Brain pericyte (primary cell): Measurements from ENCODE around the gene LGR4.
A peak's percentile ranks its signal among the peaks of the same experiment; 100 is the strongest.

Source experiments
- DNase-seq: peaks from one replicate; pipeline ENCODE4 v3.0.0-alpha.2; 2012; ENCODE audit warnings: low read depth, low spot score

LGR4 gene

DNA sequence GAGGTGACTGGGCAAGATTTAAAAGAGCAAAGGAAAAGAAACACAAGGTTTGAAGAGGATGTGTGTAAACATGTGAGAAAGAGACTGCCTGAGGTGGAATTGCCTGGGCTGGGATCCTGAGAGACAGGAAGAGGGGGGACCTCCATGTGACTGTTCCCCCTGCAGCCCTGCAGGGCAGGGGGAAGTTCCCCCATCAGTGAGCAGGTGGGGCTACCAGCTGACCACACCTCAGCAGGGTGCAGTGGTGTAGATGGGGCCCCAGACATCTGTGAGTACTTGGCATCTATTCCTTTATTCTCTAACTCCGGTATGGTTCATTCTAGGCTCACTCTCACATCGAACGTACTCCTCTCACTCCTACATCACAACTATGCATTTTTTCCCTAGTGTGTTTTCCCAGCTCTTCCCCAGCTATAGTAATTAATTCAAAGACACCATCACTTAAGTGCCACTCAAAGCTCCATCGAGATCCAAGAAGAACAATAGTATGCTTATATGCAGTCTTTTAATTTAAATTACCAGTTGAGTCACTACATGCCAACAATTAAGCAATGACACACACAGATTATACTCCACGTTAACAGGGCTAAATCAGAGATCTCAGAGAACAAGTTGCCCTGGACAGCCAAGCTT, 42.7 kb downstream of the LGR4 start:
- no peak for DNase-seq

DNA sequence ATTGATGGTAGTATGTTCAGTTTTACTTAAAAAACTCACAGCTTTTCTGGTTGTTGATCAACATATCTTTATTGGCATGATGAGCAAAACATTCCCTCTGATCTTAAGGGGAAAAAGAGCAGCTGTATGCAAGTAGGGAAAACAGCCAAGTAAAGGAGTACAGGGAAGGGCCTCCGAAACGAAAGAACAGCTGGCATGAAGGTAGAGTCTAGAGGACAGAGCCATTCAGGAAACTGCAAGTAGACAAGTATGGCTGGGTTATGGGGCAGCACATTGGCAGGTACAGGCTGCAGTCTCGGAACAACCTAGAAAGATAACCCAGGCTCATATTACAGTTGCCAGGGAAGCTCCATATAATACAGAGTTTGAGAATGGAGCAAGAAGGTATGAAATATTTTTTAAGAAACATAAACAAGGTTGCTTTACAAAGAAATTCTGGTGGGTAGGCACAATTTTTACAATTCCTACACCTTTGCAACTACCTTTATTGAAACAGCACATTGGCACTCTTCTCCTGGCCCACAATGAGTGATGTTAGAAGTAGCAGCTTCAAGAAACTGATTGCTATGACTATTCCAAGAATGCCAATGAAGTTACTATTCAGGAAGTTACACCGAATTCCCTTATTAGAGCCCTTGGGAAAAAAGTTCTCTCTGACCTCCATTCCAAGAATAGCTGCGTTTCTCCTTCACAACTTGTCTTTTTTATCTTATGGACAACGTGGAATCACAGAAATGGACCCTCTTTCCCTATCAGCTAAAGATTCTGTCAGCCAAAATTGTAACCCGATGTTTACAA, 45.2 kb downstream of the LGR4 start:
- DNase-seq = no peak

GRCh38 chr11:27425814-27426213, 46.8 kb downstream of the LGR4 start:
- no peak for DNase-seq

DNA sequence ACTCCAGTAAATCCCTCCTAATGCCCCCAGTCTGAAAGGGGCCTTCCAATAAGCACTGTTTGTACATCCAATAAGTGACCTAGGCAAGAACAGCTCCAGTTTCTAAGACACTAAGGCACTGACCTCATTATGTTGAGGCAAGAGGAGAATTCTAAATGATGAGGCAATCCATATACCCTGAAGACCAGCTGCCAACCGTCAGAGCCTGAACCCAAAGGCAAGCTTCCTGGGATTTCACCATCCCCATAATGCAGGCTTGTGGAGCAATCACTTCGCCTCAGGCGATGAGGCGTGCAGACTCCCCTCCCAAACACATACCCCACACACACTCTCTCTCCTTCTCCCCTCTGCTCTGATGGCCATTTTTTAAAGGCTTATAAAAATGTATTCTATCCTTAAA, 49.5 kb downstream of the LGR4 start:
- peak; percentile 16 for DNase-seq

DNA sequence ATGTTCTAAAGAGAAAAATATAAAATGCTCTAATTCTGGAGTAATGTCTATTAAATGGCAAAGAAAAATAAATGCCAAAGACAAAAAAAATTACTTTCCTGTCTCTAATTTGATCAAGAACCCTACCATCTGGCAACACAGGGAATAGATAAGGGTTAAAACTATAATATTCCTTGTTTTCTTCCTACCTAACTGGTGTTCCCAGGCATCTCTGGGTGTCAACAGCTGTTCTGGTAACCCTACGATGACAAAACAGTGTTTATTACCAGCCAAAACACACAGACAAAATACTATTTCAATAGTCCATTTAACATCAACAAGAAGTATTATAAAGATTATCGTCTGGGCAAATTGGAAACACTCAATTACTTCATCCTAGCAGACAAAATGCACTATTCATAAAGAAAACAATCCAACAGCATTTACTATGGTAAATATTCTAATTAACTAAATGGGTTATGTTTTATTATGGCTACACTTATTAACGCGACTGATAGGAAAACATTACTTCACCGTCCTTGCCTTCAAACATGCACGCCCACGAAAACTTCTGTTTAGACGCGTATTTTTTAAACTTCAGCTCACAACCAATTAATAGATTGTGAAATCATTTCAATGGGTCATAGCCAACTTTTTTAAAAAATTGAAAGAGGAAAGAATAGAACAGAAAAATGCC, 50.6 kb downstream of the LGR4 start:
- DNase-seq = no peak

DNA sequence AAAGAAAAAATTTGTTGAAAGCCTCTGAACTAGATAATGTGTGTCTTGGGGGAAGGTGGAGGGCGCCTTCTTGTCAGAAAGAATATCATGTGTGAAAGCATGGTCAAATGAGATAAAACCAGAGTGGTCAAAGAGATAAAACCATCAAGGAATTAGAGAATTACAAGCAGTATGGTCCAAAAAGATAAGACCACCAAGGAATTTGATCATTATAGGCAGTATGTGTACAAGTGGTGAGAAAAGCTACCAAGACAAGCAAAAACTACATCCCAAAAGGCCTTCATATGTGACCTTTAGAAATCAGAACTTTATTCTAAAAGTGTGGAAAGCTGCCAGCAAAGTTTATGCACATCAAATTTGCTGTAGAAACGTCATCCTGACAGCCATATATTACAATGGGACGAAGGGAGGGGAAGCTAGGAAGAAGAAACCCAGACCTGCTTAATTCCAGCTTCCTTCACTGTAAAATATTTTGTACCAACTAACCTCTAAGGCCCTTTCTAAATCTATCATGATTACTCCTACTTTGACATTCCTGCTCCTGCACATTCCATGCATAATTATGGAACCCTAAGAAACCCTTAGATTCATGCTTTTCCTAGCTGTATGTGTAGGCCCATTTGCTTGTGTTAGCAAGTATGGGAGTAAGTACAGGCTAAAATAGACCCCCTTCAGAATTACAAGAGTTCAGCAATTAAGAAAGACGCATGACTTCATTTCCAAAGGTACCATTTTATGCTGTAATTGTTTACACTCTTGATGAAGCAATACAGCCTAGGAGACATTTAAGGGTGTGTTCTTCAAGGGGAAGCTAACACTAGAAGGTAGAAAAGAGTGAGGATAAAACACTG, 51.6 kb downstream of the LGR4 start:
- DNase-seq = no peak

GRCh38 chr11:27420217-27420616, 52.4 kb downstream of the LGR4 start:
- DNase-seq = no peak

DNA sequence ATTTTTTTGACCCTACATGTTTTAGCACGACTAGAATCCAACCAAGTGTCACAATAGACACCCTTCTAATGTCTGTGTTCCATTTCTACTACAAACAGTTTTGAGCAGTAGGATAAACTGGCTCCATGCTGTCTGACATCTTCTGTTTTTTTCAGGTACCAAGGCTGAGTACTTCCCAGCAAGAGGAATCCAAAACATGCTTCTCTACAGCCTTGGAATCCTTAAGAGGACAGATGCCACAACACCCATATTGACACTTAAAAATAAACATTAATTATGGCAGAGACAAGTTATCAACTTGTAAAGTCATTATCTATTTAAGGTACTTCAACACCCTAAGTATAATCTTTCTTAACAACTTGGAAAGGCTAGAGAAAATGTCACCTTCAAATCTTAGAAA, 54.2 kb downstream of the LGR4 start:
- DNase-seq = no peak

DNA sequence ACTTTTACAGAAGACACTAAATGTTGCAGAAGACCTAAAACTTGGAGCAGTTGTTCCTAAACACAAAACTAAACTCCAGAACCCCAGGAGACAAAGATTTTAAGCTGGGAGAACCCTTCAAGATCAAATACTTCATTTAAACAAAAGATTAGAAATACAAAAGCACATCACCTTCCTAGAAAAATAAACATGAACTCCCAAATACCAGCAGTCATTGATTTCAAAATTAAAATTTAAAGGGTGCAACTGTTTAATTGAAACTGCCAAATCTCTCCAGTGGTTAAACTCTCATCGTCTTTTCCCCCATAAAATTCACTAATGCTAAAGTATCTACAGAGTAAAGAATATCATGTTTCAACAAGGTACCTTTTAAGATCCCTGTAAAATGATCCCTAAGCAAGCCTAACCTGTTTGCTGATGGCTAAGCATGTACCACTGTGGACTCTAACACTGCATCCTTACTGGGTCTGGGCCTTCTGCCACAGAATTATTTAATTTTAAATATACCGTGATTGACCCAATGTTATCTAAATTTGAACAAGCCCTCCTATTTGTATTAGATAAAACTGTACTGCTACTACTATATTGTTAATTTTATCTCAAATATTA, 55.9 kb downstream of the LGR4 start:
- no peak for DNase-seq

- no peak for DNase-seq
Measured at GRCh38 chr11:27414644-27415043, 57.9 kb downstream of the LGR4 start.

DNA sequence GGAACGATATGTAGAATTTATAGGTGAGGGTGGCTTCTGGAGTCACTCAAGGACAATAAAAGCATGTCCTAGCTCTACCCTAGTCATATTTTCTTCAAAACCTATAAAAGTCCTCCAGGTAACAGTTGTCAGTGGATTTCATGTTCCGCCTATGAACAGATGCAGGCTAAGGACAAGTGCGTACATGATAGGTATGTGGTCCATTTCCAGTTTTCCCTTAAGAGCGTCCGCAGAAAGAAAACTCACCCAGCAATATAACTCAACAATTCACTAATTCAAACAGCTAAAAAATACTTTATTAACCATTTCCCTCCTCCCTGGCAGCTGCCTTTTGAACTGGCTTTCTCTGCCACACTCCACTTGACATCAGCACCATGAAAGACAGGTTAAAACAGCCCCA, 59.4 kb downstream of the LGR4 start:
- no peak for DNase-seq

DNA sequence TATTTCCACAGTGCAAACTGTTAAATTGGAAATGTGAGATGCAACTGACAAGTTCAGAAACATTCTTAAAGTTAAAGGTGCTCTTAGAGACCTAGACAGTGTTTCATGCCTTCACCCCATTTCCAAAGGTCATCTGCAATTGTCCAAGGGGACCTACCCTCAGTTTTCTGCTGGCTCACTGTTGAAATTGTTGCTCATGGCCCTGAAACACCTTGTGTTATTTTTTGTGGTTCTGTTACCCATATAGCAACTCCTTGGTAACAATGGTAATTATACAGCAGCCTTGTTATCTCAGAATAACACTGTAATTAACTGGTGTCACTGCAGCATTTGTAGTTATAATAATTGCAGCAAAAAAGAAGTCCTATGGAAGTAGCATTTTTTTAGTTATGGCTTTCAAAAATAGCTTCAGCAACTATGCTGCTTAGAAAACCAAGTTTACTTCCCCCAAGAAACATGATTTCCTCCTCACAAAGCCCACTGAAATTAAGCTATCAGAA, 60.3 kb downstream of the LGR4 start:
- no peak for DNase-seq

DNA sequence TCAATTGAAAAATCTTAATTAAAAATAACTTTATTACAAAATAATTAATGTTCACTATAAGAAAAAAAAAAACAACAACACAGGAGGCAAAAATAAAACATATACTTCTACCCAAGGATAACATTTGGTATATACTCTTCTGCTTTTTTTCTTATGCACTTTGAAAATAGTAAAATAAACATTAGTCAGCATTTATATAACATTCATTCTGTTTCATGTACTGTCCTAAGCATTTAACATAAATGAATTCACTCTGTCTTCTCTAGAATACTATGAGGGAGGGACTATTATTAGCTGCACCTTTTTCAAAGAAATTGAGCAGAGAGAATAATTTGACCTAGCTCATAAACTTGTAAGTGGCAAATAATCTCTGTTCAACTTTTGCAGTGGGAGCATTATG, 61.3 kb downstream of the LGR4 start:
- DNase-seq = no peak

- no peak for DNase-seq
Measured at GRCh38 chr11:27410272-27410671, 62.3 kb downstream of the LGR4 start.

GRCh38 chr11:27409742-27410141, 62.8 kb downstream of the LGR4 start:
- no peak for DNase-seq

DNA sequence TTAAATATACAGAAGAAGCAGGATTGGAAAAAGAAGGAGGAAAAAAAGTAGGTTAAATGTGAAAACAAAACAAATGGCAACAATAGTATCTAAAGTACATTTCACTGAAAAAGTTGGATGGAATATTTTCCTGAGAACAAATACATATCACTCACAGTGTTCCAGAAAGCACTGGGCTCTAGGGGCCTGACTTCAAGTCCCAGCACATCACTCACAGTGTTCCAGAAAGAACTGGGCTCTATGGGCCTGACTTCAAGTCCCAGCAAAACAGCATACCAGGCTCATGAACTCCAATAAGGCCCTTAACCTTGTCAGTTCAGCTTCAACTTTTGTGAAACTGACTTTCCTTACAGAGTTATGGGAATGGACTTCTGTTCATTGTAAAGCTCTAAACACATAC, 63.5 kb downstream of the LGR4 start:
- DNase-seq = no peak

DNA sequence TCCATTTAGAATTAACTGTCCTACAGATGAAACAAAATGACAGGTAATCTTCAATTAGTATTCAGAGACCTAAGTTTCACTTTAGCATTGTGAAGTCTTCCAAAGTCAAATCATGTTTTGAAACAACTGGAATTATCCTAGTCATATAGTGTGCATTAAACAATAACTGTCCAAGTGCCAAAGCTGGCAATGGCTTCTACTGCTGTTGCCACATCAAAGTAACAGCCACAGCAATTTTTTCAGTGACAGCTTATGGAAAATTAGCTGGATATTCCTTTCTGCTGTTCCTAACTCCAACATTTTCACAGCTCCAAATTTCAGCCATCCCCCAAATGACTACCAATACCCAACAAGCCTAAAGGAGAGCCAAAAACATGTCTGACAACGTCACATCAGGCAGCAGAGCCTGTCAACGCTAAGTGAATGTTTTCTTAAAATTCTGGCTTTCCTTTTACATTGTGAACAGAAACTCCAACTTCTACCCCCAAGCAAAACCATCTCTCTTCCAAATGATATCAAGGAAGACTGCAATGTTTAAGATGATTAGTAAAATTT, 64.3 kb downstream of the LGR4 start:
- DNase-seq = no peak

DNA sequence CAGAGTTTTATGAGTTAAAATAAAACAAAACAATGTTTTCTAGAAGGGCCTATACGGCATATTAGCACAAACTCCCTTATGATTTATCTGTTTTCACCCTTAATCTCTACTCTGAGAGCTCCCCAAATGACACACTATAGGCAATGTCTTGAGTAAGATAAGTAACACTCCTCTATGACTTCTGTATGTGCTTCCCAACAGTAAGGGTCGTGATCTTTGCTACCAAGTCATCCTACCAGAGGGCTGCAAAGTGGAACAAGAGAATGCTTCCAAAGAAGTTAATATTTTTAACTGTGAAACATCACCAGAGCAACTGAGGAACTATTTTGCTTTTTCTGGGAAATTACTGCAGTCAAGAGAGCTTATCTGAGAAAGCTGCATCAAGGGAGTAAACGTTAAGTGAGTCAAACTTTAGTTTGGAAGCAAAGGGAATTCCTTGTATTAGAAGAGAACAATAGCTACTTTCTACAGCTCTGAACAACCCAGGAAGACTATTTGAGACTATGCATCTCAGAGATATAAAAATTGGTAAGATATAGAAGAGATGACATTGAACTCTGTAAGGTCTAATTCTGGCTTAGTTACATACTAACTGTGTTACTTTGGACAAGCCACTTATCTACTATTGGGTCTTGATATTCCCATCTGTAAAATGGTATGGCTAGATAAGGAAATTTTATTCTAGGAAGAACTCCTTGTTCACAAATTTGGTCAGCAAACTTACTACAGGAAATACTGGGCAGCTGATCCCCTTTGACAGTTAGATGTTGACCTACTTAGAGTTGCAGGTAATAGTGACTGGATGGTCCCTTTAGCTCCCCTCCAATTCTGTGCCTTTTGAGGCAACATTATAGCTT, 65.9 kb downstream of the LGR4 start:
- no peak for DNase-seq

GRCh38 chr11:27405134-27405533, 67.5 kb downstream of the LGR4 start:
- no peak for DNase-seq

DNA sequence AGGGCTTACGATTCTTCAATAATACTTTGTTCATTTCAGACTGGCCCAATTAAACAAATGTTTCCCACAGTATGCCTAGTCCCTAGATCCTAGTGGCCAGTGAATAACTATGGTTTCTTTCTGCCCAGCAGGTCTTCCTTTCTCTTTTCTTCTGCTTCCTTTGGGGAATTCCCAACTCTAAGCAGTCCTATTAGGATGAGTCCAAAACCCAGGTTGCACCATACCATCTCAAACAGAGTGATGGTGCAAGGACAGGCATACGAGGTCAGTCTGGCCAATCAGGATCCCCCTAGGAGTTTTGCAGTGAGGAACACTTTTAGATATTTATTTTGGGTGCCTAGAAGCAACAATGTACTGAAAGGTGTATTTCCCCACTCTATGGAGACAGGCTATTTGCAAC, 68.2 kb downstream of the LGR4 start:
- no peak for DNase-seq
